GM19463 (cell line): ENCODE results near the gene DALRD3.

ENCODE experiments used
- ATAC-seq: cut with Tn5 transposase; IDR thresholded peaks from one replicate; pipeline ENCODE4 v1.9.1; 2021; ENCODE audit warnings: mild to moderate bottlenecking, moderate library complexity; ENCODE audit not compliant: unreplicated experiment

DALRD3 gene

GRCh38 chr3:48982686-48983085 lies 35.7 kb downstream of the DALRD3 start:
- no peak for ATAC-seq

DNA sequence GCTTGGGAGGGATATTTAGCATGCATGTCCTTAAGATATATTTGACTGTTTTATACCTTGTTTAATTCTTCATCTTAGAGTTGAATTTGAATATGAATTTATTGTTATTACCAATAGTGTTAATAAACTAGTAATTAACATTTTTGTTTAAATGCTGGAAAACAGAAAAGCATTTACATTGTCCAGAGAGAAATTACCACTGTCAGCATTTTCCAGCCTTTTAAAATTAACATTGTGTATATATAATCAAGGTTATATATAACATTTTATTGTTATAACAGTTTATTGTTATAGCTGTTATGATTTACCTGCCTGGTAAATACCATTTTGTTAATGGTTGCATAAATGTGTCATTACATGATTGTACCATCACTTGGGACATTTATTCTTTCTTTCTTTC lies 36.4 kb downstream of the DALRD3 start:
- ATAC-seq, result no peak

- no peak for ATAC-seq
Observed at GRCh38 chr3:48980295-48980694, 38.1 kb downstream of the DALRD3 start.

DNA sequence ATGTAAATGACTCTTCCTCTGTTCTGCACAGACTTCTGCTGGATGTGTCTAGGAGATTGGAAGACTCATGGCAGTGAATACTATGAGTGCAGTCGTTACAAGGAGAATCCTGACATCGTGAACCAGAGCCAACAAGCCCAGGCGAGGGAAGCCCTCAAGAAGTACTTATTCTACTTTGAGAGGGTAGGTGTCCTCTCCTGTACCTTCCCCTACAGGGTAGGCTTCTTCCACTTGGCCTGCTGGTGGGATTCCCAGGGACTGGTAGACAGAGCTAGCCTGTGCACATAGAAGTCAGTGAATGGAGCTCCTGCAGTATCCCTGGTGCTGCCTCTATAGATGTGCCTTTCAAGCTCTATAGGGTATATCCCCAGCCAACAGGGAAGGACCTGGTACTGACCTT lies 38.9 kb downstream of the DALRD3 start:
- ATAC-seq, result no peak

DNA sequence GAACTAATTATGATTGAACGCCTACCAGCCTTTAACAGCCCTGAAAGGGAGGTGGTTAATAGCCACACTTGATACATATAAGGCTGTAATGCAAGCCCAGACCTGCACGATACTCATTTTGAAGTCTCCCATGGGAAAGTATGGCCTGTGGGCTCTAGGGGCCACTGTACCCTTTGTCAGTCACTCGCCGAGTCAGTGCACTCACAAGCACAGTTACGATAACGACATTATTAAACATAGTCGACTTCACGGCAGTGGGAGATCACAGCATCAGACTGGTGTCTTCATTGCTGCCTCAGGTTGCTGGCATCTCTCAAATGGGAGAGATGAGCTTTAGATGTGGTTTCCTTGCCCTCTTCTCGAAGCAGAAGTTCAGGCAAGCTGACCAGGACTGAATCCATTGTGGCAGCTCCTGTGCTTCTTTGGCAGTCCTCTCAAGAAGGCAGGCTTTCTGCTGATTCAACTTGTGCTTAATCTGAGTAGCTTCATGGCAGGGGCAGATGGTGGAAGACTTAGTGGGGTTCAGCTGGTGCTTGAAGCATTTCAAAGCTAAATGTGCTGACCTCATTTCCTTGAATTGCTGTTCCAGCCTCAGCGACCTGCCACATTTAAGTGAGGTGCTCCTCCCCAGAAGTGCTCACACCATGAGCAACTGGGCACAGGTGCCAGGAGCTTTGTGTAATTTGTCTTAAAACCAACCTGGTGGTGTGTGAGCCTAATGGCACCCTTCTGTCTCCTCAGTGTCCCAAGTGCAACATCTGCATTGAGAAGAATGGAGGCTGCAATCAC lies 44.1 kb downstream of the DALRD3 start:
- ATAC-seq, result no peak

GRCh38 chr3:48970586-48970985 lies 47.8 kb downstream of the DALRD3 start:
- ATAC-seq, result no peak

GRCh38 chr3:48966876-48967361 lies 51.5 kb downstream of the DALRD3 start:
- ATAC-seq, result no peak

DNA sequence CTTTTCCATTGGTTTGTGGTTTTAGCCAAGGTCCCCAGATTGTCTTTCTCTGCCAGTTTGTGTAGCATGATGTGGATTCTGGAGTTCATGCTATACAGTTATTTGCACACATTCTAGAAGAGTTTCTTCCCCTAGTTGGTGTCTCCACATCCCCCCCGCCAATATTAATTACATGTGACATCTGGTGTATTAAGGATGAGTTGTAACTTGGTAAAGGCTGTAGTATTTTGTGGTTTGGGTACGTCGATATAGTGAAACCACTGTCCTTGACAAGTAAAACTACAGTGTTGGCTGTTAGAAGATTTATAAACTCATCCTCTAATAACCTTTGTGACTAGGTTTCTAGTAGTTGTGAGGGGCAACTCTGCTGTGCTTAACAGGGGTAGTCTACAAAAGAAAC lies 52.0 kb downstream of the DALRD3 start:
- ATAC-seq, result no peak
